ENCODE results near the gene LARGE1. TPM values are rescaled to one million over a fixed set of nuclear protein-coding genes. Genes with fewer than 3 reads are reported as not detected.

LARGE1 gene
- total RNA-seq, 1 donor from 2014 or later: 16.4 TPM

Small RNA genes within 50 kb of the gene (small RNA-seq; reads per million reads assigned to genes)
- gene MIR4764 (ENCODE audit: low replicate concordance) (not detected), gene SNORA50B (ENCODE audit: low replicate concordance) (not detected)
